NCI-H1694 treated with DMSO at 0.1 percent for 48 hours (cell line): Measurements from ENCODE around the gene AIRE.

Experiments
- DNase-seq: peaks from one replicate; lab custom pipeline; 2025; lab: John Stamatoyannopoulos, UW

The AIRE gene

GRCh38 chr21:44305691-44306090 is 20.0 kb downstream of the AIRE start:
- no peak for DNase-seq

DNA sequence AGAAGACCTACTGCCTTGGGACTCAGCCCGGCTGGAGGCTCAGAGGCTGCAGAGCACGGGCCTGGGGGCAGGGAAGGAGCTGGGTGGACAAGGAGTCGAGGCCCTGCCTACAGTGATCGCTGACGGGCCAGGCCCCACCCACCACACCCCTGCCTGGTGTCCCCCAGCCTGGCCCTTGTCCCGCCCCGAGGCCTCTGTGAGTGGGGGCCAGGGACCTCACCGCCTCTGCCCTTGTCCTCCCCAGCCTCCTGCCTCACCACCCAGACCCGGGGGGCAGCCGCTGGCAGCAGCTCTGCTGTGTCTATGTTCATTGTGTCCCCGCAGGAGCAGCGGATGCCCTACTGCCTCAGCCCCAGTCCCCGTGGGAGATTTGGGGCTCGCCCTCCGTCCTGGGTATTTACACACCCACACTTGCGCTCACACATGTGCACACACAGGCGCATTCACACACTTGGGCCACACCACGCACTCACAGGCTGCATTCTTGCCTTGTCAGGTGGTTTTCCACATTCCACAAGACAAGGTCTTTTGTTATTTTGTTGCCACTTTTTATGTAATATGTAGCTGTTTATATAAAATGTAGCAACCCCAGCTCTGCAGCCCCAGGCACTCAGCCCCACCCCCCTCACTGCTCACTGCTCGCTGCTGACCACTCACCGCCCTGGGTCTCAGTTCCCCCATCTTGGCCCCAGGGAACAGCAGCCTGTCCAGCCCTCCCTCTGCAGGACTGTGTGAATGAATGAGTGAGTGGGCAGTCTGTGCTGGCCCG is 21.4 kb downstream of the AIRE start:
- DNase-seq = no peak

- DNase-seq = no peak
Measured at GRCh38 chr21:44310628-44311507, 25.2 kb downstream of the AIRE start.

- DNase-seq = no peak
Measured at GRCh38 chr21:44312089-44312488, 26.4 kb downstream of the AIRE start.

- no peak for DNase-seq
Measured at GRCh38 chr21:44312716-44313115, 27.0 kb downstream of the AIRE start.

- DNase-seq = no peak
Measured at GRCh38 chr21:44313451-44313850, 27.8 kb downstream of the AIRE start.

- DNase-seq = no peak
Measured at GRCh38 chr21:44314128-44314527, 28.5 kb downstream of the AIRE start.

GRCh38 chr21:44314561-44314960 is 28.9 kb downstream of the AIRE start:
- no peak for DNase-seq

DNA sequence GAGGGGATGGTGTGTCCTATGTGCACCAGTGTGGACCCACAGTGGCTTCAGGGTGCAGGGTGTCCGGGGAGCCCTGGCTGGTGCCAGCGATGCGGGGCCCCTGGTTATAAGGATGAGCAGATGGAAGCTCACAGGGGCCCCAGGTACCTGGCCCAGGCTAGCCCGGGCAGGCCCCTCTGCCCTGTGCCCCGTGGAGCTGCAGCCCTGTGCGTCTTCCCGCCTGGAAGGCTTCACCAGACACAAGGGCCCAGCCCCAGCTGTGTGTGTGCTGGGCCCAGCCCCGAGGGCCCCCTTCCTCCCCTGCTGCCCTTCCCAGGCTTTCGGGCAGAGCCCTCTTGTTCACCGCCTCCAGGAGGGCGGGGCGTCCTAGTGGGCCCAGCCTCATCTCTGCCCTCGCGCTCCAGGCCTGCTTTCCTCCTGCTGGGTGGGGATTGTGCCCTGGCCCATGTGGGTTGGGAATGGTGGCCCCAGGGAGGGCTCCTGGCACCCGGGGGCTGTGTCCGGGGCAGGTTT is 30.1 kb downstream of the AIRE start:
- DNase-seq = no peak

GRCh38 chr21:44316277-44316900 is 30.7 kb downstream of the AIRE start:
- no peak for DNase-seq

GRCh38 chr21:44317241-44317782 is 31.6 kb downstream of the AIRE start:
- DNase-seq = no peak

GRCh38 chr21:44317871-44318270 is 32.2 kb downstream of the AIRE start:
- DNase-seq = no peak

GRCh38 chr21:44318489-44319285 is 33.0 kb downstream of the AIRE start:
- DNase-seq = no peak

- no peak for DNase-seq
Measured at GRCh38 chr21:44319407-44320065, 33.9 kb downstream of the AIRE start.

DNA sequence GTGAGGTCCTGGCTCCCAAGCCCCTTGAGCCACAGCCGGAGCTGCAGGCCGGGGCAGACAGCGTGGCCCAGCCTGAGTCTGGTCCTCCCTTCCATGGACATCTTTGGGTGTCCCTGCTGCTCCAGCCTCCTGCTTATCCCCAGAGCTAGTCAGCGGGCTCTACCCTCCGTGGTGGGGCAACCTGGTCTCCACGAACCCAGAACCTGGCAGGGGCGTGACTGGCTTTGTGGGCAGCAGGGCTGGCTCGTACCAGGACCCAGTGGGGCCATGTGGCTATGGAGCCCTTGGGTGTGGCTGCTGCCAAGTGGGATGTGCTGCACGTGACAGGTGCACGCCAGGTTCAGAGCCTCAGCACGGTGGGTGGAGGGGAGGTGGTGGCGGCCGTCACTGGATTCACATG is 35.2 kb downstream of the AIRE start:
- no peak for DNase-seq

DNA sequence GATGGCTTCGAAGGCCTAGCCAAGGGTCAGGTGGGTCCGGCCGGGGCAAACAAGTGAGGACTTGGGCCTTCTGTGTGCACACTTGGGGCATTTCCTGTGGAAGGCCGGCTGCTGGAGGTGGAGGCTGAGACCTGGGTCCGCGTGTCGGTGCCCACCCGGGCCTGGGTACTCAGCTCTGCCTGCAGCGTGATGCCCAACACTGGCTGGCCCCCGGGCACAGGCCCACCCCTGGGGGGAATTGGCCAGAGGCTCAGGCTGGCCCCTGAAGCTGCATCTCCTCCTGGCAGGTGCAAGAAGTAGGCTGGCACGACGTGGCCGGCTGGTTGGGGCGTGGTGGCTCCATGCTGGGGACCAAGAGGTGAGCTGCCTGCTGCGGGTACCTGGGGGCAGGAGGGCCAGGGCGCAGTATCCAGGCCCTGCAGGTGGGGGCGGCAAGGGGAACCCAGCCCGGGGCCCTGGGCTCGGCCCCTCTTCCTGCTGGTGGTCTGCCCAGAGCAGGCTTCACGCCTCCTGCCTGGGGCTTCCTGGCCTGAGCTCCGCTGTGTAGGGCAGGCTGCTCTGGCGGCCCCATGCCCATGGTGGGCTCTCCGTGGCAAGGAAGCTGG is 36.3 kb downstream of the AIRE start:
- no peak for DNase-seq

DNA sequence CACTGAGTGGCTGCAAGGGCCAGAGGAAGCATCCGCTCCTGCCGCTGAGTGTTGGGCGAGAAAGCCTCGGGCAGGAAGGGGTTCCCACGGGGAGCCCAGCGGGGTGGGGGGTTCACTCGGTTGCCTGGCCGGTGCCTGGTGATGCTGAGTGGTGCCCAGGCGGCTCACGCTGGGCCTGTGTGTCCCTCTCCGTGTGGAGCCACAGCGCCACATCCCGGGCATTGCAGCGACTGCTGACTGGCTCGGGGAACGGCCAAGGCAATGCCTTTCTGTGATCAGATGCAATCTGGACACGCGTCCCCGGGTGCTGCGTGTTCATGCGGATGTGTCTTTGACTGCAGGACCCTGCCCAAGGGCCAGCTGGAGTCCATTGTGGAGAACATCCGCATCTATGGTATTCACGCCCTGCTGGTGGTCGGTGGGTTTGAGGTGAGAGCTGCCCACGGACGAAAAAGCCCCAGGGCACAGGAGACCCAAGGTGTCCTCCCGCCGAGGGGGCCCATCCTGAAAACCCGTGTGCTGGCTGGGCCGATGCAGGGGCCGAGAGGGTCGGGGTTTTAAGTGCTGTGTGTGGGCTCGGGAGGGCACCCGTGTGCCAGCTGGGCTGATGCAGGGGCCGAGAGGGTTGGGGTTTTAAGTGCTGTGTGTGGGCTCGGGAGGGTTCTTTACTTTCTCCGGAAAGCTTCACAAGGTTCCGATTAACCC is 37.1 kb downstream of the AIRE start:
- DNase-seq = no peak

GRCh38 chr21:44323591-44323990 is 37.9 kb downstream of the AIRE start:
- no peak for DNase-seq

DNA sequence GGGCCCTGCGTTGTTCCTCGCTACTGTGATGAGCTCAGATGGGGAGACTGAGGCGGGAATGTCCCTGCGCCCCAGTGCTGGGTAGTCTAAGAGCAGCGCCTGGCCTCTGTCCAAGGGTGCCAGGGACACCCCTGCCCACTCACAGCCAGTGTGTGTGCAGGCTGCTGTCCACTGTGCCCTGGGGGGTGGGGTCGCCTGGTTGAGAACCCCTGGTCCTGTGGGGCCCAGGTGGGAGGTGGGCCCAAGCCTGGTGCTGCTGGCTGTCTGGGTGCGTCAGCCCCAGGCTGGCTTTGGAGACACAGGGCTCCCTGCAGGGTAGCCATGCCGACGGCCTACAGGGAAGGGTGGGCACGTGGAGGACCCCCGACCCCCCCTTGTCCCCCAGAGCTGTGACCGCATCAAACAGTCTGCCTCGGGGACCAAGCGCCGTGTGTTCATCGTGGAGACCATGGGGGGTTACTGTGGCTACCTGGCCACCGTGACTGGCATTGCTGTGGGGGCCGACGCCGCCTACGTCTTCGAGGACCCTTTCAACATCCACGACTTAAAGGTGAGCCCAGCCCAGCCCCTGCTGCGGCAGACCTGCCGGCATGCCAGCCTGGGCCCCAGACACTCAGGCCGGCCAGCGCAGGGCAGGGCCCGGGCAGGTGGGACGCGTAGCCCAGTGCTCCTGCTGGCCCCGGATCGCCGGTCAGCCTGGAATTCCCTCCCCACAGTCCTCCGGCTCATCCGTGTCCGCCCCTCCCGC is 38.6 kb downstream of the AIRE start:
- no peak for DNase-seq
